Measurements from ENCODE around the gene YJEFN3.

- no peak for TF ChIP-seq CTCF (IDR thresholded peaks at IDR 0.05 in 8 of 11, conservative IDR thresholded peaks at IDR 0.05 in 3 of 11)
- no peak for TF ChIP-seq POLR2A (IDR thresholded peaks at IDR 0.05)
- no peak for TF ChIP-seq POLR2AphosphoS5 (IDR thresholded peaks at IDR 0.05)
These were observed 14.4 kb downstream of the YJEFN3 start for GRCh38 chr19:19543101-19543500.
